Activated gamma-delta T cell treated with anti-CD3 and anti-CD28 coated beads, Interleukin-2, amount 50 U/mL, for 16 hours (primary cell): ENCODE data around the gene RELCH.
"Not testable (repeated sequence)": the region's sequence is repeated elsewhere in the genome, so short reads cannot be mapped to it uniquely, and the experiment has no call there.

Experiments used
- DNase-seq: peaks from one replicate; pipeline ENCODE4 v3.0.0-alpha.2; 2020; ENCODE audit warnings: low read depth

Gene RELCH, protein sequence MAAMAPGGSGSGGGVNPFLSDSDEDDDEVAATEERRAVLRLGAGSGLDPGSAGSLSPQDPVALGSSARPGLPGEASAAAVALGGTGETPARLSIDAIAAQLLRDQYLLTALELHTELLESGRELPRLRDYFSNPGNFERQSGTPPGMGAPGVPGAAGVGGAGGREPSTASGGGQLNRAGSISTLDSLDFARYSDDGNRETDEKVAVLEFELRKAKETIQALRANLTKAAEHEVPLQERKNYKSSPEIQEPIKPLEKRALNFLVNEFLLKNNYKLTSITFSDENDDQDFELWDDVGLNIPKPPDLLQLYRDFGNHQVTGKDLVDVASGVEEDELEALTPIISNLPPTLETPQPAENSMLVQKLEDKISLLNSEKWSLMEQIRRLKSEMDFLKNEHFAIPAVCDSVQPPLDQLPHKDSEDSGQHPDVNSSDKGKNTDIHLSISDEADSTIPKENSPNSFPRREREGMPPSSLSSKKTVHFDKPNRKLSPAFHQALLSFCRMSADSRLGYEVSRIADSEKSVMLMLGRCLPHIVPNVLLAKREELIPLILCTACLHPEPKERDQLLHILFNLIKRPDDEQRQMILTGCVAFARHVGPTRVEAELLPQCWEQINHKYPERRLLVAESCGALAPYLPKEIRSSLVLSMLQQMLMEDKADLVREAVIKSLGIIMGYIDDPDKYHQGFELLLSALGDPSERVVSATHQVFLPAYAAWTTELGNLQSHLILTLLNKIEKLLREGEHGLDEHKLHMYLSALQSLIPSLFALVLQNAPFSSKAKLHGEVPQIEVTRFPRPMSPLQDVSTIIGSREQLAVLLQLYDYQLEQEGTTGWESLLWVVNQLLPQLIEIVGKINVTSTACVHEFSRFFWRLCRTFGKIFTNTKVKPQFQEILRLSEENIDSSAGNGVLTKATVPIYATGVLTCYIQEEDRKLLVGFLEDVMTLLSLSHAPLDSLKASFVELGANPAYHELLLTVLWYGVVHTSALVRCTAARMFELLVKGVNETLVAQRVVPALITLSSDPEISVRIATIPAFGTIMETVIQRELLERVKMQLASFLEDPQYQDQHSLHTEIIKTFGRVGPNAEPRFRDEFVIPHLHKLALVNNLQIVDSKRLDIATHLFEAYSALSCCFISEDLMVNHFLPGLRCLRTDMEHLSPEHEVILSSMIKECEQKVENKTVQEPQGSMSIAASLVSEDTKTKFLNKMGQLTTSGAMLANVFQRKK

DNA sequence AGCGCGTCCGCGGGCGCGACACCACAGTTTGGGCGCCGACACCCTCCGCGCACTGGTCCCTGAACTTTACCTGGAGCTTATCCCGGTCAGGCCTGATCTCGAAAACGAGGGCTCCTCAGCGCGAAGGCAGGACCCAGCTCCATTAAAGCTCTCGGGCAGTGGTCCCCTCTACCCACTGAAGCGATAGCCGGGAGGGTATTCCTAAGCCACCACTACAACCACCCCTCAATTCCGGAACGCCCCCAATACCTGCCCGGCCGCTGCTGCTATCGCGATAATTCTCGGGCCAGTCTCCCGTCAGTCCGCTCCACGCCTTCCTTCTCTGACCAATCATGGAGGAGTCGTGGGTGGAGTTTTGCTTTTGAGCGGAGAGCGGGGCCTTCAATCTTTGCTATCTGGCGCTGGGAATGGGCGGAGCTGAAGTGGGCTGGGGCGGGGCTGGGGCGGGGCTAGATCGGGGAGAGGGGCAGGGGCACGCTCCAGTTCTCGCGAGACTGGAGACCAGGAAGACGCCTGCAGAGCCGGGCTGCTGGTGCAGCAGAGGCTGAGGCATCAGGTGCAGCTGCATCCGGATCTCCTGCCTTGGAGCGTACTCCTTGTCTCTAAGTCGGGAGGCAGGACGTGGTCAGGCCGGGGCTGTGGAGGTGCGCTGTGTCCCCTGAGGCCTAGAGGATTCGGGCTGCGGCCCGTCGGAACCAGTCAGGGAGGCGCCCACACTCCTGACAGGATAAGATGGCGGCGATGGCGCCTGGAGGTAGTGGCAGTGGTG, at the start of gene RELCH, which contains the start of gene PIGN:
Gene RELCH (plus strand): TSS at position 482 of the 769 bp plus-strand sequence. CDS start 251 bp downstream, at position 733.
Gene PIGN (minus strand): TSS at position 283 of the 769 bp plus-strand sequence. CDS start 25,703 bp downstream, outside the sequence.
- DNase-seq, result peak; percentile 93

DNA sequence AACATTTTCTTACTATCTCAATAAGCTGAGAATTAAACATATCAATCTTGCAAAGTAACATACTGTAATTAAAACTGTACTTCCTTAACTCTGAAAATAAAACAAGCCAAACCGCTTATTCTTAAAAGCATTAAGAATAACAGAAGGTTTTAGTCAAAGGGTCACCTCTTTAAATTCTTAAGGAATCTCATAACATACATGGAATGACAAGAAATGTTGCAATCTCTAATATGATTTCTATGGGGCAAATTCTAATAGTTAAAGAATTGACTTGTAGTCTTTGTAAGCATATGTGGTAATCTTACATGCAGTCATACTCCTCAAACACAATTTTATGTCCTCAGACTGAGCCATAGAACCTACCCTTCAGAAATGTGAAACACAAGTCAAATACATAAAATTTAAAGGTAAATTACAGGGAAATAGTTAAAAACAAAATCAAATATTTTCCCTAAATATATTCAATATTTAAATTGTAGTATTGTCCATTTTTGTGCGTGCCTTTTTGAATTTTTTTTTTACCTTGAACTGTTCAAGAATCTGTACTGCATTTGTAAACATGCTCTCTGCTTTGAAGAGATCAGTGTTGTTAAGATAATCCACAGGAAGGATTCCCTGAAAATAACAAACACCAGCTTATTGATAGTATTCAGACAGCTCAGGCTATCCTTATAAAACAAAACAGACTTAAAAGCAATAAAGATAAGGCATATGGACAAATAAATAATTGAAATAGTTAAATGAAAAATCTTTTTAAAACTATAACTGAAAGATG, 48.4 kb upstream of the RELCH start:
- DNase-seq, result no peak

DNA sequence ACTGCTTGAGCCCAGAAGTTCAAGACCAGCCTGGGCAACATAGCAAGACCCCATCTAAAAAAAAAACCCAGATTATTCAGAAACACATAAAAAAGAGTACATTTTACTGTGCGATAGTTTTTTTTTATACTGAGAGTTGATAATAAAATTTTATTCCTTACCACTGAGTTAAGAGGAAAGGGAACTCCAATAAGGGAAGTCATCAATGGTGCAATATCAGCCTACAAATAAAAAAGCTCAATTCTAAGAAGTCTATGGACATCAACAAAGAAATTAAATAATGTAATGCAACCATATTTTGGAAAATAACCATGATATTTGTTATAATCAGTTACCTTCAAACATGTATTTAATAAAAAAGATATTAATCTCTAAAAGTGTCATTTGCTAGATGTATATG, 46.8 kb upstream of the RELCH start:
- no peak for DNase-seq

DNA sequence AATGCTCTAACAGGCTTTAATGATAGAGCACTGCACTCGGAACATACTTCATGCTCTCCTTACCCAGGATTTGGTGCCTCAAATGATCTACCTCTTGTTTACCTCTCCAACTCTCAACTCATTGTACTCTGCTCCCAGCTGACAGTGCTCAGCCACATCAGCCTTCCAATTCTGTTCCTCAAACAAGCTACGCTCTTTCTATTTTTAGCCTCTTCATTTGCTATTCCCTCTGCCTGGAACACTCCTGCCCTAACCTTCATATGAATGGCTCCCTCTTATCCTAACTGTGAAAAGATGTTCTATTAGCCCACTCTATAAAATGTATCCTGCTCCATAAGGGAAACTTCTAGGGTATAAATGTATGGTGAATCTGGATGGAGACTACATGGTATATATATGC, 42.7 kb upstream of the RELCH start:
- DNase-seq, result no peak

DNA sequence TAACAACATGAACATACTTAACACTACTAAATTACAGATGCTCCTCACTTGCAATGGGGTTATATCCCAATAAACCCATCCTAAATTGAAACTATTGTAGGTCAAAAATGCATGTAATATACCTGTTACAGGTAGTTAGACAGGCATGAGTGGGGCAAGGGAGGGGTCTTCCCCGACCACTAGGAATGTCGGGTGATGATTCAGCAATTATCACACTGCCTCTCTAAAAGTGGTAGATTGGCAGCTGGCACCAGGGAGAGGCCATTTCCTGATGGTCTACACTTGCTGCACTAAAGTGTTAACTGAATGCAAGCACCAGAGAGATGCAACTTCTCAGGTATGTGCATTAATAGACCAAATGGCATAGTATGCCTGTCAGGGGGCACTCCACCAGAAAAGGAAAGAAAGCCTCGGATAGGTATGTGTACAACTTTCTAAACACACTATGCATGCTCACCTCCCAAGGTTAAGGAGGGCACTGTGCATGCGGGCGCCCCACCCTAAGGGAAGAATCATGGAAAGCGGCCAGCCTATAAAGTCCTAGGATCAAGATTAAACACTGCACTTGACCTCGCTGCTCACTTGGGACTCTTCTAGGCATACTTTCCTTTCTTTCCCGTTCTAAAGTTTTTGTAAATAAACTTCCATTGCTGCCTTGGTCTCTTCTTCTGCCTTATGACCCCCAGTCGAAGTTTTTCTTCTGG, 35.8 kb upstream of the RELCH start:
- no peak for DNase-seq

DNA sequence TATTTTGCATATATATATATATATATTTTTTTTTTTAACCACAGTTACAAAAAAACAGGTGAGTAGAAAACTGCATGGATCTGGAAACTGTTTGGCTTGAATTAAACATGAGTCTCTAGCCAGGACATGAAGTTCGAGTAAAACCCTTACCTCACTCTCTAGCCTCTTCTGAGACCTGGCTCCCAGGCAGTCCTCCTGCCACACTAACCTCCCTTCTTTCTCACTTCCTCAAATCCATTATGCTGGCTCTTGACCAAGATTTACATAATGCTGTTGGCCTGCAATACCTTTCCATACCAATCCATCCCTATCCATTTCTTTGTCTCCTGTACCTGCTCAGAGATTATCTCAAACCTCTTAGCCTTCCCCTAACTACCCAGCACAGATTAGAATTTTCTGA, 34.2 kb upstream of the RELCH start:
- DNase-seq, result no peak

DNA sequence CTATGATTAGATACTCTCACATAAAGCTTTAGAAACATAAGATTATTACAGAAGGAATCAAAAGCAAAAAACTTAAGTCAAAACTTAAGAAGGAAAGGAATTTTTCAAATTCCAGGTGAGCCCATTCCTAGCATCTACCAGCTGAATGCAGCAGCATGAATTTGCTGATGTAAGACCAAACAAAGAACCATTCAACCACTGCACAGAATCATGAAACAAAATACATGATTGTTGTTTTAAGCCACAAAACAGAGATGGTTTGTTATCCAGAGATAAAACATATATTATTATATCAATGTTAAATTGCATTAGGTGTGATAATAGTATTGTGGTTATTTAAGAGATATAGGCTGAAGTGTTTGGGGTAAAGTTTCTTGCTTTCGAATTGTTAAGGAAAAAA, 29.2 kb upstream of the RELCH start:
- no peak for DNase-seq

DNA sequence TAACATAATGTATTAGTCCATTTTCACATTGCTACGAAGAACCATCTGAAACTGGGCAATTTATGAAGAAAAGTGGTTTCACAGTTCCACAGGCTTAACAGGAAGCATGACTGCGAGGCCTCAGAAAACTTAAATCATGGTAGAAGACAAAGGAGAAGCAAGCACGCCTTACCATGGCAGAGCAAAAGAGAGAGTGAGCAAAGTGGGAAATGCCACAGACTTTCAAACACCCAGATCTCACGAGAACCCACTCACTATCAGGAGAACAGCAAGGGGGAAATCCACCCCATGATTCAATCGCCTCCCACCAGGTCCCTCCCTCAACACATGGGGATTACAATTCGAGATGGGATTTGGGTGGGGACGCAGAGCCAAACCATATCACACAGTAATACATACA, 22.7 kb upstream of the RELCH start:
- DNase-seq, result no peak

DNA sequence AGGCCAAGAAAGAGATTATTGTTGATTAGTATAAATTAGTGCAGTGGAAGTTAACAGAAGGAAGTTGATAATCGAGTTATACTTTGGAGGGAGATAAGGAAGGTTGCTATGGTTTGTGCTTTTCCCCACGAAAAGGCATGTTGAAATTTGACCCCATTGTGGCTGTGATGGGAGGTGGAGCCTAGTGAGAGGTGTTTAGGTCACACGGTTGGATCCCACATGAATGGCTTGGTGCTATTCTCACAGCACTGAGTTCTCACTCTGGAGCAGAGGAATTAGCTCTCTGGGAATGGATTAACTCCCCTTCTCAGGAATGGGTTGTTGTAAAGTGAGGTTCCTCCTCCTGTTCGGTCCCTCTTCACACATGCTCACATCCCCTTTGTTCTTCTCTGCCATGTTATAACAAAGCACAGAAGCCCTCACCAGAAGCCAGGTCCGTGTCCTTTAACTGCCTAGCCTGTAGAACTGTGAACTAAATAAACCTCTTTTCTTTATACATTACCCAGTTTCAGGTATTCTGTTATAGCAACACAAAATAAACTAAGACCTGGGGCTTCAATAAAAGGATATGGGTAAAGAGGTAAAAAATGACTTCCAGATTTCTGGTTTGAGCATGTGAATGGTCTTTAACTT, 22.1 kb upstream of the RELCH start:
- no peak for DNase-seq

DNA sequence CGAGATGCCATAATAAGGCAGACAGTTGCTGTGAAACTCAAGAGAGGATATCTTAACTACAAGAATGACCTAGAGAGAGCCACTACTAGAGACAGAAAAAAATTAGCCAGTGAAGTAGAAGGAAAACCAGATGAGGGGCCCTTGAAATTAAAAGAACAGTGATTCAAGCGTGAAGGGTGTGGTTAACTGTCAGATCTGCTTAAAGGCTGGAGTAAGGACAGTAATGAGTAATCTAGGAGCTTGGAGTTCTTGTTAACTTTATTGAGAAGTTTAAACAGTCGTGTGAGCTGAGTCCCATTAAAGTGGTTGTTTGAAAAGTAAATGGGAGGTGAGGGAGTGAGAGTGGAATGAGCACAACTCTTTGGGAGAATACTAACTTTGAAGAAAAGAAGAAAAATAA, 21.5 kb upstream of the RELCH start:
- DNase-seq, result no peak

DNA sequence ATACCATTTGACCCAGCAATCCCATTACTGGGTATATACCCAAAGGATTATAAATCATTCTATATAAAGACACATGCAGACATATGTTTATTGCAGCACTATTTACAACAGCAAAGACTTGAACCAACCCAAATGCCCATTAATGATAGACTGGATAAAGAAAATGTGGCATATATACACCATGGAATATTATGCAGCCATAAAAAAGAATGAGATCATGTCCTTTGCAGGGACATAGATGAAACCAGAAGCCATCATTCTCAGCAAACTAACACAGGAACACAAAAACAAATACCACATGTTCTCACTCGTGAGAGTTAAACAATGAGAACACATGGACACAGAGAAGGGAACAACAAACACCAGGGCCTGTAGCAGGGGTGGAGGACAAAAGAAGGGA, 20.5 kb upstream of the RELCH start:
- DNase-seq, result not testable (repeated sequence)

DNA sequence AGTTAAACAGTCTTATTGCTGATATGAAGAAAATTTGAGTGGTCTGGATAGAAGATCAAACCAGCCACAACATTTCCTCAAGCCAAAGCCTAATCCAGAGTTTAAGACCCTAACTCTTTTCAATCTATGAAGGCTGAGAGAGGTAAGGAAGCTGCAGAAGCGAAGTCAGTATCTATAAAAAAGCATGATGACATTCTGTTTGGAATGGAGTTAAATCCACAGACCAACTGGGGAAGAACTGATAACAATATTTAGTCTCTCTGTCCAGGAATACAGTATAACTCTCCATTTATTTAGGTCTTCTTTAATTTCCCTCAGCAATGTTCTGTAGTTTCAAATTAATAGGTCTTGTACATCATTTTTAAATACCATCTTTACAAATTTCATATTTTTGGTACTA, 16.2 kb upstream of the RELCH start:
- DNase-seq, result no peak

DNA sequence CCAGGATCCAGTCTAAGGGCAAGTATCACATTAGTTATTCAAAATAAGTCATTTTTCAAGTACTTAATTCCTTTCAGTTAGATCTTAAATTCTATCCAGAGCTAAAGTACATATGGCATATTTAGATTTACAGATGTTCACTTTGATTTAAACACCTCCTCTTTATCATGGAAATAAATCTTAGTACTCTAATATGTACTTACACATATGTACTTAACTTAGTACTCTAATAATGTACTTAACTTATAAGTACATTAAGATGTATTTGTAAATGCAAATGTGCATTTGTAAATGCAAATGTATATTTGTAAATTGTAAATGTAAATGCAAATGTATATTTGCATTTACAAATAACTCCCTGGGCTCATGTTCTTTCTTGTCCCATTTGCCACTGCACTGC, 14.8 kb upstream of the RELCH start:
- DNase-seq, result no peak

DNA sequence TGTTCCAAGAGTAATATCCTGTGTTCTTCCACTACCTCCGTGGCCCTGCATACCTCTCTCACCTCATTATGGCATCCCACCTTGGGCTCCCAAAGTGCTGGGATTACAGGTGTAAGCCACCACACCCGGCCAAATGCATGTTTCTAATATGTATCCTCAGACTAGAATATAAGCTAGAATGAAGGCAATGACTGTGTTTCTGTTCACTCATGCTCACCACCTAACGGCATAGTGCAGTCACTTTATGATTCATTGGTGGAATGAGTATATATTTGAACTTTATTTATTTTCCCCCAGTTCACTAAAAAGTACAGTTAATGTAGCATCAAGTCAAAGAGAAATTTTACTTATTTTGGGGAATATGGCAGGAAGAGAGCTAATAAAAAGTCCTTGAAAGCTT, 11.5 kb upstream of the RELCH start:
- no peak for DNase-seq

DNA sequence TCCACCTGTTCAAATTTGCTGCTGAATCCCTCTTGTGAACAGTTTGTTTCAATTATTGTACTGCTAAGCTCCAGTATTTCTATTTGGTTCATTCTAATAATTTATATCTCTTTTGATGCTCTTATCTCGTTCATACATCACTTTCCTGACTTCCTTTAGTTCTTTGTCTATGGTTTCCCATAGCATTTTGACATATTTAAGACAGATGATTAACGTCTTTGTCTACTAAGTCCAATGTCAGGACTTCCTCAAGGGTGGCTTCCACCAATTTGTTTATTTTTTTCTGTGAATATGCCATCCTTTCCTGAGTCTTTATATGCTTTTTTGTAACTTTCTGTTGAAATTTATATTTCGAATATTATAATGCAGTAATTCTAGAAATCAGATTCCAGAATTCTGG, 9.8 kb upstream of the RELCH start:
- DNase-seq, result no peak

DNA sequence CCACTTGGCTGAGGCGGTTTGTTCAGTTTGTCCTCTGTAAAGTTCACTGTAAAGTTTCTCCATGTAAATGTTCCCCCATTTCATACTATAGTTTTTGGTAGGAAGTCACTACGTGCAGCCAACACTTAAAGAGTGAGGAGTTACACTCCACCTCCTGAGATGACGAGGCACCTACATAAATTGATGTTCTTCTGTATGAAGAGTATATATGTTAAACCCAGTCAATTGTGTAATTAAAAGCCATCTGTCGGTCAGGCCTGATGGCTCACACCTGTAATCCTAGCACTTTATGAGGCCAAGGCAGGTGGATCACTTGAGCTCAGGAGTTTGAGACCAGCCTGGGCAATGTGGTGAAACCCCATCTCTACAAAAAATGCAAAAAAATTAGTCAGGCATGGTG, 7.8 kb upstream of the RELCH start:
- DNase-seq, result no peak

DNA sequence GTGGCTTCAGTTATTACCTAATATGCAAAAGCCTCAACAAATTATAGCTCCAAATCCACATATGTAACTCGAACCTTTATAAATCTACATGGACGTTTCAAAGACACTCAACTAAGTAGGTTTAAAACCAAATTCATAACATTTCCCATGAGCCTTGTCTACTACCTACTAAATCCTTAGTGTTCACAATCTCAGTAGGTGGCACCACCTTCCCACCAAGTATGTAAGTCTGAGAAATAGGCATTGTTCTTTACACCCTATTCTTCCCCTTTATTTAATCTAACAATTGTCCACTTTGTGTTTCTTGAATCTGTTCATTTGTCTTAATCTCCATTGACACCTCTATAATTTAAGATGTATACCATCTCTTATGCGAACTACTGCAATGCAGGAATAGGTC, 4.8 kb upstream of the RELCH start:
- DNase-seq, result no peak

DNA sequence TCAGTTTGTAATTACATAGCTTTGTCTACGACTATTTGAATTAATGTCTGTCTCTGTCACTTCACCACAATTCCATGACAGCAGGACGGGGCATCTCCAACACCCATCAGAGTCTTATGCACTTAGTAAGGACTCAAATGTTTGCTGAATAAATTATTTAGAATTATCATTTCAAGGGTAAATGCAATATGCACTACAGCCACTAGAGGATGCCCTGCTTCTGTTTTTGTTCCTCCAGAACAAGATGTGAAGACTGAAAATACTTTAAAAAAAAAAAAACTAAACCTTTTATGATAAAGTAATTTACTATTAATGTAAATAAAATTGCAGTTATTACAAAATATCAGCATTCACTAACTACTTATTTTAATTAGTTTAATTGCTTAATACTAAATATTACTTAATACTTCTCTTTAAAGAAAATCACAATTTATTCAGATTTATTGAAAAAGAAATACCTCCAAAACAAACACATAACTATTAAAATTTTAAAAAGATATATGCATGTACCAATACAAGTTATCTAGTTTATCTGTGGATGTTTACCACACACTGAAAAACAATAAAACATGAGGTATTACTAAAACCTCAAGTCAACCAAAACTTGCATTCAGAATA, 3.4 kb upstream of the RELCH start:
- DNase-seq, result peak; percentile 11

DNA sequence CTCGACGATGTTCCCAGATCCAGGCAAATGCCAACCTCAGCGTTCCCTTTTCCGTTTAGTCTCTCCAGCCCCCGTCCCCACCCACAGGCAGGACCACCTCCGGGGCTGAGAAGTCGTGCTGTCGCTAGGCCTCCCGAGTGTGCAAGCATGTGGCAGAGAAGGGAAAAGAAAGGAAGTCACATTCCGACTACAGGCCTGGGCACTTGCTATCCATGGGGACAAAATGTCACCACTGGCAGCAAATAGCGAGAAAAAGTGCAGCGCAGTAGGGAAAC, 619 bp upstream of the RELCH start:
- peak; percentile 13 for DNase-seq
